SK-N-SH treated with all-trans-retinoic acid at 6 μM for 48 hours (cell line): Measurements from ENCODE around the gene LSAMP.

Experiments
- ATAC-seq: fragments of 200-7000 bp; cut with Tn5 transposase; 3 replicates; pipeline ENCODE4 v1.9.1; 2020; ENCODE audit warnings: mild to moderate bottlenecking, moderate library complexity
- ARNTL ChIP-seq: fragments of 450-650 bp; formaldehyde crosslinking; IDR thresholded peaks from 2 replicates; pipeline ENCODE4 v1.5.0; 2020; ENCODE audit warnings: low read depth, mild to moderate bottlenecking, moderate library complexity, borderline replicate concordance
- BACH2 ChIP-seq: fragments of 250-450 bp; sonication (Bioruptor Pico); IDR thresholded peaks from 2 replicates; pipeline ENCODE4 v1.9.0; 2021; ENCODE audit warnings: mild to moderate bottlenecking, borderline replicate concordance
- CREB5 ChIP-seq: fragments of 250-450 bp; sonication (Bioruptor Pico); IDR thresholded peaks from 2 replicates; pipeline ENCODE4 v1.5.1; 2020; ENCODE audit warnings: low read depth, mild to moderate bottlenecking, moderate library complexity
- CSDC2 ChIP-seq: fragments of 250-450 bp; sonication (Bioruptor Pico); IDR thresholded peaks from 2 replicates; pipeline ENCODE4 v1.5.0; 2020; ENCODE audit warnings: mild to moderate bottlenecking, moderate library complexity
- ESRRG ChIP-seq: fragments of 250-450 bp; sonication (Bioruptor Pico); IDR thresholded peaks from 2 replicates; pipeline ENCODE4 v1.6.1; 2021; ENCODE audit warnings: mild to moderate bottlenecking
- ISL1 ChIP-seq: fragments of 250-450 bp; sonication (Bioruptor Pico); IDR thresholded peaks from 2 replicates; pipeline ENCODE4 v2.1.2; 2022; ENCODE audit warnings: mild to moderate bottlenecking, moderate library complexity
- OSR1 ChIP-seq: fragments of 250-450 bp; sonication (Bioruptor Pico); IDR thresholded peaks from 2 replicates; pipeline ENCODE4 v1.8.0; 2022; ENCODE audit warnings: moderate library complexity, mild to moderate bottlenecking, inconsistent platforms
- PATZ1 ChIP-seq: fragments of 250-450 bp; sonication (Bioruptor Pico); IDR thresholded peaks from 2 replicates; pipeline ENCODE4 v1.8.0; 2020; ENCODE audit warnings: mild to moderate bottlenecking, moderate library complexity, borderline replicate concordance
- POU6F1 ChIP-seq: fragments of 250-450 bp; sonication (Bioruptor Pico); IDR thresholded peaks from 2 replicates; pipeline ENCODE4 v1.8.0; 2021; ENCODE audit warnings: low read depth, mild to moderate bottlenecking, moderate library complexity, borderline replicate concordance
- PPARA ChIP-seq: fragments of 250-450 bp; sonication (Bioruptor Pico); IDR thresholded peaks from 2 replicates; pipeline ENCODE4 v1.5.0; 2020; ENCODE audit warnings: mild to moderate bottlenecking, borderline replicate concordance
- RARB ChIP-seq: fragments of 250-450 bp; sonication (Bioruptor Pico); IDR thresholded peaks from 2 replicates; pipeline ENCODE4 v1.8.0; 2021; ENCODE audit warnings: mild to moderate bottlenecking, moderate library complexity
- SNAI2 ChIP-seq: fragments of 250-450 bp; sonication (Bioruptor Pico); IDR thresholded peaks from 2 replicates; pipeline ENCODE4 v1.5.0; 2020; ENCODE audit warnings: mild to moderate bottlenecking, moderate library complexity
- TCF4 ChIP-seq: fragments of 250-450 bp; sonication (Bioruptor Pico); IDR thresholded peaks from 2 replicates; pipeline ENCODE4 v1.8.0; 2021; ENCODE audit warnings: mild to moderate bottlenecking, moderate library complexity, borderline replicate concordance
- TOX ChIP-seq: fragments of 250-450 bp; sonication (Bioruptor Pico); IDR thresholded peaks from 2 replicates; pipeline ENCODE4 v1.8.0; 2021; ENCODE audit warnings: mild to moderate bottlenecking, moderate library complexity, borderline replicate concordance
- ZFP30 ChIP-seq: fragments of 450-650 bp; formaldehyde crosslinking; IDR thresholded peaks from 2 replicates; pipeline ENCODE4 v1.5.0; 2022; ENCODE audit warnings: mild to moderate bottlenecking, moderate library complexity
- ZNF565 ChIP-seq: fragments of 450-650 bp; formaldehyde crosslinking; conservative IDR thresholded peaks from 2 replicates; pipeline ENCODE4 v1.5.0; 2020; ENCODE audit warnings: low read depth, mild to moderate bottlenecking, moderate library complexity
- ZNF70 ChIP-seq: fragments of 450-650 bp; formaldehyde crosslinking; IDR thresholded peaks from 2 replicates; pipeline ENCODE4 v1.5.0; 2020; ENCODE audit warnings: mild to moderate bottlenecking, moderate library complexity
- ZNF8 ChIP-seq: fragments of 450-650 bp; formaldehyde crosslinking; IDR thresholded peaks from 2 replicates; pipeline ENCODE4 v1.5.0; 2020; ENCODE audit warnings: mild to moderate bottlenecking, moderate library complexity

The LSAMP gene

GRCh38 chr3:116453666-116454346 lies 8.5 kb upstream of the LSAMP start:
- TF ChIP-seq ISL1 (CRISPR knock-in tag) (no peak), PATZ1 (CRISPR knock-in tag) (no peak), OSR1 (CRISPR knock-in tag) (no peak), ZNF70 (CRISPR knock-in tag) (no peak), ZNF8 (CRISPR knock-in tag) (no peak), ZFP30 (CRISPR knock-in tag) (no peak), SNAI2 (CRISPR knock-in tag) (no peak), RARB (CRISPR knock-in tag) (no peak), ZNF565 (CRISPR knock-in tag) (no peak), CSDC2 (CRISPR knock-in tag) (no peak), ARNTL (CRISPR knock-in tag) (no peak)

GRCh38 chr3:116449546-116450350 lies 4.5 kb upstream of the LSAMP start:
- TF ChIP-seq CREB5 (CRISPR knock-in tag), result no peak
- no peak for TF ChIP-seq TOX (CRISPR knock-in tag)
- TF ChIP-seq BACH2, result no peak
- TF ChIP-seq, all 23 proteins: peak for 0
- no peak for ATAC-seq

More at GRCh38 chr3:116453666-116454346, 8.5 kb upstream of the LSAMP start:
- peak; percentile 47; the same call in 1 of the 3 replicates for ATAC-seq

GRCh38 chr3:116445990-116446389 lies 703 bp upstream of the LSAMP start:
- ATAC-seq, result no peak
- TF ChIP-seq POU6F1 (no peak), SNAI2 (CRISPR knock-in tag) (no peak)

GRCh38 chr3:116444819-116445310 lies 422 bp downstream of the LSAMP start:
- no peak for TF ChIP-seq PPARA (CRISPR knock-in tag)
- TF ChIP-seq ZNF8 (CRISPR knock-in tag), result no peak
- peak; percentile 64 for ATAC-seq

GRCh38 chr3:116444115-116444747 lies 1.1 kb downstream of the LSAMP start:
- ATAC-seq, result peak; percentile 24
- TF ChIP-seq TCF4 (CRISPR knock-in tag), result no peak
- TF ChIP-seq ESRRG (CRISPR knock-in tag), result no peak
- TF ChIP-seq PPARA (CRISPR knock-in tag), result no peak

GRCh38 chr3:116443191-116443661 lies 2.1 kb downstream of the LSAMP start:
- TF ChIP-seq ISL1 (CRISPR knock-in tag), result peak; percentile 34; the same call in 1 of the 2 replicates
- TF ChIP-seq PPARA (CRISPR knock-in tag), result no peak
- TF ChIP-seq SNAI2 (CRISPR knock-in tag), result no peak
- no peak for TF ChIP-seq CREB5 (CRISPR knock-in tag)
- TF ChIP-seq PATZ1 (CRISPR knock-in tag), result no peak
- TF ChIP-seq, all 23 proteins: peak for 1
- peak; percentile 51 for ATAC-seq
